ENCODE data around the gene SLIT2. TPM values are rescaled to one million over a fixed set of nuclear protein-coding genes. Genes with fewer than 3 reads are reported as not detected.

The SLIT2 gene
- total RNA-seq, 1 experiment from 2014 or later = 3.8 TPM

- Mint-ChIP-seq H3K36me3 (ENCODE audit: insufficient read depth, unreplicated experiment) (no peaks in the 10 kb centered on the region), H3K4me3 (ENCODE audit: low read depth, unreplicated experiment) (no peak overlapping the region), H3K27ac (ENCODE audit: unreplicated experiment) (no peak overlapping the region), H3K27me3 (ENCODE audit: unreplicated experiment) (no peaks in the 10 kb centered on the region), H3K4me1 (ENCODE audit: low read depth, unreplicated experiment) (peaks cover 9% of the 10 kb centered on the region), H3K9me3 (ENCODE audit: low read depth, unreplicated experiment) (no peaks in the 10 kb centered on the region)
- CTCF ChIA-PET = no interaction called here
- no TSS peak for BruUV-seq (replicated peaks)
- no peak for DNase-seq
- no peak for TF ChIP-seq CTCF (IDR thresholded peaks at IDR 0.05; ENCODE audit: unreplicated experiment)
- intact Hi-C loops (cut with micrococcal nuclease; ENCODE audit: unreplicated experiment) = no loop called here
These were observed 36.4 kb downstream of the SLIT2 start for GRCh38 chr4:20288047-20288650.

GRCh38 chr4:20288846-20289512 is 37.3 kb downstream of the SLIT2 start:
- no peaks in the 10 kb centered on the region for H3K27me3 Mint-ChIP-seq (ENCODE audit: unreplicated experiment)
- BruUV-seq (replicated peaks) = no TSS peak
- no peak overlapping the region for H3K4me3 Mint-ChIP-seq (ENCODE audit: low read depth, unreplicated experiment)
- TF ChIP-seq CTCF (IDR thresholded peaks at IDR 0.05; ENCODE audit: unreplicated experiment) = no peak
- no peaks in the 10 kb centered on the region for H3K36me3 Mint-ChIP-seq (ENCODE audit: insufficient read depth, unreplicated experiment)
- intact Hi-C loops (cut with micrococcal nuclease; ENCODE audit: unreplicated experiment) = no loop called here
- H3K9me3 Mint-ChIP-seq (ENCODE audit: low read depth, unreplicated experiment) = no peaks in the 10 kb centered on the region
- H3K4me1 Mint-ChIP-seq (ENCODE audit: low read depth, unreplicated experiment) = peaks cover 9% of the 10 kb centered on the region
- H3K27ac Mint-ChIP-seq (ENCODE audit: unreplicated experiment) = no peak overlapping the region
- CTCF ChIA-PET = no interaction called here
- DNase-seq = no peak

- H3K4me1 Mint-ChIP-seq (ENCODE audit: low read depth, unreplicated experiment) = peaks cover 9% of the 10 kb centered on the region
- BruUV-seq (replicated peaks) = no TSS peak
- CTCF ChIA-PET = no interaction called here
These were observed 38.1 kb downstream of the SLIT2 start for GRCh38 chr4:20289782-20290181.

GRCh38 chr4:20292739-20293138 is 41.0 kb downstream of the SLIT2 start:
- CTCF ChIA-PET = no interaction called here
- peaks cover 9% of the 10 kb centered on the region for H3K4me1 Mint-ChIP-seq (ENCODE audit: low read depth, unreplicated experiment)
- no peak overlapping the region for H3K4me3 Mint-ChIP-seq (ENCODE audit: low read depth, unreplicated experiment)
- intact Hi-C loops (cut with micrococcal nuclease; ENCODE audit: unreplicated experiment) = no loop called here
- H3K27ac Mint-ChIP-seq (ENCODE audit: unreplicated experiment) = no peak overlapping the region
- no TSS peak for BruUV-seq (replicated peaks)
- no peak for TF ChIP-seq CTCF (IDR thresholded peaks at IDR 0.05; ENCODE audit: unreplicated experiment)
- H3K27me3 Mint-ChIP-seq (ENCODE audit: unreplicated experiment) = no peaks in the 10 kb centered on the region
- DNase-seq = no peak
- no peaks in the 10 kb centered on the region for H3K9me3 Mint-ChIP-seq (ENCODE audit: low read depth, unreplicated experiment)
- H3K36me3 Mint-ChIP-seq (ENCODE audit: insufficient read depth, unreplicated experiment) = no peaks in the 10 kb centered on the region

More at GRCh38 chr4:20289782-20290181, 38.1 kb downstream of the SLIT2 start:
- Mint-ChIP-seq H3K9me3 (ENCODE audit: low read depth, unreplicated experiment) (no peaks in the 10 kb centered on the region), H3K36me3 (ENCODE audit: insufficient read depth, unreplicated experiment) (no peaks in the 10 kb centered on the region), H3K27ac (ENCODE audit: unreplicated experiment) (no peak overlapping the region), H3K4me3 (ENCODE audit: low read depth, unreplicated experiment) (no peak overlapping the region), H3K27me3 (ENCODE audit: unreplicated experiment) (no peaks in the 10 kb centered on the region)
- TF ChIP-seq CTCF (IDR thresholded peaks at IDR 0.05; ENCODE audit: unreplicated experiment) = no peak
- intact Hi-C loops (cut with micrococcal nuclease; ENCODE audit: unreplicated experiment) = no loop called here
- no peak for DNase-seq

Data from Calu3 (cell line).